MM.1S (cell line): Measurements from ENCODE around the gene ENPP5.

Source experiments
- EZH2 ChIP-seq: fragments of 300-600 bp; sonication (generic); optimal IDR thresholded peaks from 2 replicates; pipeline ENCODE3; 2017; ENCODE audit warnings: low read depth, mild to moderate bottlenecking, antibody characterized with exemption, low read length, mixed read lengths
- EZH2phosphoT487 ChIP-seq: fragments of 300-600 bp; sonication (generic); IDR thresholded peaks from 2 replicates; pipeline ENCODE4 v1.6.1; 2018; ENCODE audit warnings: antibody characterized with exemption, low read length
- TF ChIP-seq, protein P1 (sequence below): fragments of 300-600 bp; sonication (generic); IDR thresholded peaks from 2 replicates; pipeline ENCODE4 v1.5.1; 2016; ENCODE audit warnings: antibody characterized with exemption, low read length, mixed read lengths

DNA sequence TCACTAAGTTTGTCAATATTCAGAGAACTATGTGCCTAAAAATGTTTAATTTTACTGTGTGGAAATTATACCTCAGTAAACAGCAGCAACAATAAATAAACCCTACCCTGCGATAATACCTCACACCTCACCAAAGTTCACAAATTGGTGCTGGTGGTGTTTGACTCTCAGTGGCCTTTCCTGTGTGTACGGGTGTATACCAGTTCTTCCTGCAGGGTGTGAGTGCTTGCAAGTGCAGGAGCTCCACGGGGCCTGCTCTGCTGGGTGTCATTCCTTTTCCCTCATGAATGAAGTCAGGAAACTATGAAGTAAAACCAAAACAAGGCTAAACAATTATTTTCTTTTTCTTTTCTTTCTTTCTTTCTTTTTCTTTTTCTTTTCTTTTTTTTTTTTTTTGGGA lies 4.1 kb upstream of the ENPP5 start:
- TF ChIP-seq, protein P1, sequence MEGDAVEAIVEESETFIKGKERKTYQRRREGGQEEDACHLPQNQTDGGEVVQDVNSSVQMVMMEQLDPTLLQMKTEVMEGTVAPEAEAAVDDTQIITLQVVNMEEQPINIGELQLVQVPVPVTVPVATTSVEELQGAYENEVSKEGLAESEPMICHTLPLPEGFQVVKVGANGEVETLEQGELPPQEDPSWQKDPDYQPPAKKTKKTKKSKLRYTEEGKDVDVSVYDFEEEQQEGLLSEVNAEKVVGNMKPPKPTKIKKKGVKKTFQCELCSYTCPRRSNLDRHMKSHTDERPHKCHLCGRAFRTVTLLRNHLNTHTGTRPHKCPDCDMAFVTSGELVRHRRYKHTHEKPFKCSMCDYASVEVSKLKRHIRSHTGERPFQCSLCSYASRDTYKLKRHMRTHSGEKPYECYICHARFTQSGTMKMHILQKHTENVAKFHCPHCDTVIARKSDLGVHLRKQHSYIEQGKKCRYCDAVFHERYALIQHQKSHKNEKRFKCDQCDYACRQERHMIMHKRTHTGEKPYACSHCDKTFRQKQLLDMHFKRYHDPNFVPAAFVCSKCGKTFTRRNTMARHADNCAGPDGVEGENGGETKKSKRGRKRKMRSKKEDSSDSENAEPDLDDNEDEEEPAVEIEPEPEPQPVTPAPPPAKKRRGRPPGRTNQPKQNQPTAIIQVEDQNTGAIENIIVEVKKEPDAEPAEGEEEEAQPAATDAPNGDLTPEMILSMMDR = no peak
- TF ChIP-seq EZH2phosphoT487 (no peak), EZH2 (no peak)
